HUES48 (cell line): ENCODE data around the gene CPED1.
"Not testable (repeated sequence)": the region's sequence is repeated elsewhere in the genome, so short reads cannot be mapped to it uniquely, and the experiment has no call there.

Experiments used
- H3K27ac ChIP-seq: one replicate; pipeline ENCODE4 v1.7.0; 2013; ENCODE audit warnings: low read depth, low read length, inconsistent platforms
- H3K27me3 ChIP-seq: 2 replicates; pipeline ENCODE4 v1.6.1; 2013; ENCODE audit warnings: mild to moderate bottlenecking, low read length; ENCODE audit not compliant: control insufficient read depth, insufficient read depth
- H3K36me3 ChIP-seq: 2 replicates; pipeline ENCODE4 v1.6.1; 2013; ENCODE audit warnings: low read length; ENCODE audit not compliant: control insufficient read depth, insufficient read depth
- H3K4me1 ChIP-seq: 2 replicates; pipeline ENCODE4 v1.6.1; 2013; ENCODE audit warnings: mild to moderate bottlenecking, low read length; ENCODE audit not compliant: control insufficient read depth, insufficient read depth
- H3K4me3 ChIP-seq: 2 replicates; pipeline ENCODE4 v1.5.1; 2013; ENCODE audit warnings: mild to moderate bottlenecking, low read depth, low read length
- H3K9ac ChIP-seq: 2 replicates; pipeline ENCODE4 v1.6.1; 2013; ENCODE audit warnings: mild to moderate bottlenecking, low read depth, low read length, moderate library complexity
- H3K9me3 ChIP-seq: 2 replicates; pipeline ENCODE4 v1.6.1; 2013; ENCODE audit warnings: low read length; ENCODE audit not compliant: control insufficient read depth, insufficient read depth

Gene CPED1

GRCh38 chr7:121102619-121103018, 114.1 kb downstream of the CPED1 start:
- no peaks in the 10 kb centered on the region for H3K27me3 ChIP-seq
- no peak overlapping the region for H3K9ac ChIP-seq
- H3K27ac ChIP-seq: no peak overlapping the region
- peaks cover 19% of the 10 kb centered on the region for H3K4me1 ChIP-seq
- H3K9me3 ChIP-seq: no peaks in the 10 kb centered on the region
- H3K36me3 ChIP-seq: no peaks in the 10 kb centered on the region
- H3K4me3 ChIP-seq: peak overlapping the region; percentile 3; the same call in 1 of the 2 replicates

GRCh38 chr7:121103086-121103485, 114.6 kb downstream of the CPED1 start:
- H3K4me3 ChIP-seq: no peak overlapping the region
- peaks cover 19% of the 10 kb centered on the region for H3K4me1 ChIP-seq
- no peak overlapping the region for H3K9ac ChIP-seq
- no peak overlapping the region for H3K27ac ChIP-seq
- no peaks in the 10 kb centered on the region for H3K9me3 ChIP-seq
- no peaks in the 10 kb centered on the region for H3K27me3 ChIP-seq
- no peaks in the 10 kb centered on the region for H3K36me3 ChIP-seq

- Histone ChIP-seq H3K9ac (no peak overlapping the region), H3K4me1 (peaks cover 19% of the 10 kb centered on the region), H3K27ac (no peak overlapping the region), H3K9me3 (no peaks in the 10 kb centered on the region), H3K4me3 (no peak overlapping the region), H3K36me3 (no peaks in the 10 kb centered on the region), H3K27me3 (no peaks in the 10 kb centered on the region)
Measured at GRCh38 chr7:121103579-121103978, 115.1 kb downstream of the CPED1 start.

- Histone ChIP-seq H3K9me3 (no peaks in the 10 kb centered on the region), H3K9ac (no peak overlapping the region), H3K27me3 (no peaks in the 10 kb centered on the region), H3K4me1 (peaks cover 27% of the 10 kb centered on the region), H3K36me3 (no peaks in the 10 kb centered on the region), H3K27ac (no peak overlapping the region), H3K4me3 (no peak overlapping the region)
Measured at GRCh38 chr7:121105262-121105661, 116.8 kb downstream of the CPED1 start.

GRCh38 chr7:121107923-121108498, 119.5 kb downstream of the CPED1 start:
- Histone ChIP-seq H3K9ac (no peak overlapping the region), H3K27ac (no peak overlapping the region), H3K4me1 (peaks cover 13% of the 10 kb centered on the region), H3K9me3 (no peaks in the 10 kb centered on the region), H3K4me3 (no peak overlapping the region), H3K27me3 (no peaks in the 10 kb centered on the region), H3K36me3 (no peaks in the 10 kb centered on the region)

- Histone ChIP-seq H3K36me3 (no peaks in the 10 kb centered on the region), H3K27me3 (no peaks in the 10 kb centered on the region), H3K4me3 (no peak overlapping the region), H3K9me3 (no peaks in the 10 kb centered on the region), H3K9ac (no peak overlapping the region), H3K4me1 (peaks cover 8% of the 10 kb centered on the region; the same call in 1 of the 2 replicates), H3K27ac (no peak overlapping the region)
Measured at GRCh38 chr7:121109145-121109544, 120.6 kb downstream of the CPED1 start.

GRCh38 chr7:121113288-121113687, 124.8 kb downstream of the CPED1 start:
- Histone ChIP-seq H3K36me3 (no peaks in the 10 kb centered on the region), H3K4me3 (no peak overlapping the region), H3K9ac (no peak overlapping the region), H3K9me3 (no peaks in the 10 kb centered on the region), H3K4me1 (peaks cover 8% of the 10 kb centered on the region; the same call in 1 of the 2 replicates), H3K27ac (no peak overlapping the region), H3K27me3 (no peaks in the 10 kb centered on the region)

GRCh38 chr7:121116396-121116795, 127.9 kb downstream of the CPED1 start:
- Histone ChIP-seq H3K27me3 (no peaks in the 10 kb centered on the region), H3K4me3 (no peak overlapping the region), H3K36me3 (no peaks in the 10 kb centered on the region)

GRCh38 chr7:121119047-121119446, 130.5 kb downstream of the CPED1 start:
- Histone ChIP-seq H3K27ac (no peak overlapping the region), H3K9me3 (no peaks in the 10 kb centered on the region), H3K36me3 (no peaks in the 10 kb centered on the region), H3K27me3 (no peaks in the 10 kb centered on the region), H3K9ac (no peak overlapping the region), H3K4me1 (0 out of 2 replicates have a peak, but pooled peaks cover 4% of the 10 kb centered on the region), H3K4me3 (no peak overlapping the region)

More at GRCh38 chr7:121116396-121116795, 127.9 kb downstream of the CPED1 start:
- H3K27ac ChIP-seq: no peak overlapping the region
- no peak overlapping the region for H3K9ac ChIP-seq
- no peaks in the 10 kb centered on the region for H3K4me1 ChIP-seq
- no peaks in the 10 kb centered on the region for H3K9me3 ChIP-seq

GRCh38 chr7:121123032-121123431, 134.5 kb downstream of the CPED1 start:
- H3K4me1 ChIP-seq: 0 out of 2 replicates have a peak, but pooled peaks cover 5% of the 10 kb centered on the region
- no peaks in the 10 kb centered on the region for H3K9me3 ChIP-seq
- H3K36me3 ChIP-seq: no peaks in the 10 kb centered on the region
- no peak overlapping the region for H3K4me3 ChIP-seq
- no peak overlapping the region for H3K9ac ChIP-seq
- no peaks in the 10 kb centered on the region for H3K27me3 ChIP-seq
- H3K27ac ChIP-seq: no peak overlapping the region

GRCh38 chr7:121125454-121125853, 136.9 kb downstream of the CPED1 start:
- not testable (repeated sequence) for H3K27ac ChIP-seq, H3K27me3 ChIP-seq, H3K9me3 ChIP-seq, H3K4me3 ChIP-seq, H3K9ac ChIP-seq, H3K36me3 ChIP-seq, H3K4me1 ChIP-seq
